ENCODE data around the gene RMDN2.

RMDN2 gene

DNA sequence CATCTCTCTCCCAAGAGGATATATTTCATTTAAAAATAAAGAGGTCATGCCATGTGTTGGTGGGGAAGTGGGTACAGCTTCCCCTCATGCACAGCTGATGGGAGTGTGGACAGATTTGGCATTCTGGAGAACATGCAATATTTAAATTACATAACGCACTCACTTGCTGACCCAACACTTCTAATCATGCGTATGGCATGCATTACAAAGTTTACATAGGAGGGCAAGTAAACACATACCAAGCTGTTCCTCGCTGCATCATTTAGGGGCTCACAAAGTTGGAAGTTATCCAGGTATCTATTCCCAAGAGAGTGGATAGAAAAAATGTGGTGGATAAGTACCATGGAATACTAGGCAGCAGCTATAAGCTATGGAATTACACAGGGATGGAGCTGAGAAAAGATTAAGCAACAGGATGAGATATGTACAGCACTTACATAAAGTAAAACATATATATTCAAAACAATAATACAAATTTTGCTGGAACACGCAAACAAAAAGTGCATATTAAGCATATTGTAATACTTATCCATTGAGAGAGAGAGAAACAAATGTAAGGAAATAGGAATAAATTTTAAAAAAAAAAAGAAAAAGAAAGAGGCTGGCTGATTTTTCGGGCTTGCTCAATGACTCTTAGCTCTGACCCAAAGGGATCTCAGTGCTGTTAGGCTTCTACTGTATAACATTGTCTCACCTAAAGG, 139.9 kb downstream of the RMDN2 start:
- DNase-seq (ENCODE audit: low spot score): no peak
- in situ Hi-C loops (cut with MboI; ENCODE audit: low pct_unique_long_range_greater_than_20kb, low sequenced_read_pairs, unreplicated experiment): no loop called here
- TF ChIP-seq, protein P1, sequence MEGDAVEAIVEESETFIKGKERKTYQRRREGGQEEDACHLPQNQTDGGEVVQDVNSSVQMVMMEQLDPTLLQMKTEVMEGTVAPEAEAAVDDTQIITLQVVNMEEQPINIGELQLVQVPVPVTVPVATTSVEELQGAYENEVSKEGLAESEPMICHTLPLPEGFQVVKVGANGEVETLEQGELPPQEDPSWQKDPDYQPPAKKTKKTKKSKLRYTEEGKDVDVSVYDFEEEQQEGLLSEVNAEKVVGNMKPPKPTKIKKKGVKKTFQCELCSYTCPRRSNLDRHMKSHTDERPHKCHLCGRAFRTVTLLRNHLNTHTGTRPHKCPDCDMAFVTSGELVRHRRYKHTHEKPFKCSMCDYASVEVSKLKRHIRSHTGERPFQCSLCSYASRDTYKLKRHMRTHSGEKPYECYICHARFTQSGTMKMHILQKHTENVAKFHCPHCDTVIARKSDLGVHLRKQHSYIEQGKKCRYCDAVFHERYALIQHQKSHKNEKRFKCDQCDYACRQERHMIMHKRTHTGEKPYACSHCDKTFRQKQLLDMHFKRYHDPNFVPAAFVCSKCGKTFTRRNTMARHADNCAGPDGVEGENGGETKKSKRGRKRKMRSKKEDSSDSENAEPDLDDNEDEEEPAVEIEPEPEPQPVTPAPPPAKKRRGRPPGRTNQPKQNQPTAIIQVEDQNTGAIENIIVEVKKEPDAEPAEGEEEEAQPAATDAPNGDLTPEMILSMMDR (IDR thresholded peaks at IDR 0.05; ENCODE audit: extremely low read depth, insufficient read depth, missing control alignments): no peak

DNA sequence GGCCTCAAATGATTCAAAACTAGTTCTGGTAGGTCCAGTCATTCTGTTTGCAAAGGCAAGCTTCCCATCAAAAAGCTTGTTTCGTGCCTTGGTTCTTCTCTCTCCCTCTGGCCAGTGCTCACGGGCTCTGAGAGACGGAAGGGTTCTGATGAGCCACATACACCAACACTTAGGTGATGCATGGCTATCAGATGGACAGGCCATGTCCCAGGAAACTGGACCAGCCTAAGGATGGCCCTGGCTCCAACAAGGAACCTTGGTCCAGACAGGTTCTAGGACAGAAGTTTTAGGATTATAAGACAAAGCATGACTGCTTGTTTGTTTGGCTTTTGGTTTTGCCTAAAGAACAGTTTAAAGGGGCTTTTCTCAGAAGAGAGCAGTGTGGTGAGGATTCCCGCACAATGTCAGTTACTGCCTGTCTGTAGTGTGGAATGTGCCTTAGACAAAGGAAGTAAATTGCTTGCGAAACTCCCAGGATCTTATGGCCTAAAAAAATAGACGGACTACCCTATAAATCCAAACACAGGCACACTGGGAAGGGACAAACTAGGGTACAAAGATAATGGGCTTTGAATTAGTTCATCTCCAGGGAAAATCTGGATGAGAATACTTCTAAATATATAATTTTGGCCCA, 140.5 kb downstream of the RMDN2 start:
- TF ChIP-seq, protein P1 (IDR thresholded peaks at IDR 0.05; ENCODE audit: extremely low read depth, insufficient read depth, missing control alignments): no peak
- in situ Hi-C loops (cut with MboI; ENCODE audit: low pct_unique_long_range_greater_than_20kb, low sequenced_read_pairs, unreplicated experiment): no loop called here

DNA sequence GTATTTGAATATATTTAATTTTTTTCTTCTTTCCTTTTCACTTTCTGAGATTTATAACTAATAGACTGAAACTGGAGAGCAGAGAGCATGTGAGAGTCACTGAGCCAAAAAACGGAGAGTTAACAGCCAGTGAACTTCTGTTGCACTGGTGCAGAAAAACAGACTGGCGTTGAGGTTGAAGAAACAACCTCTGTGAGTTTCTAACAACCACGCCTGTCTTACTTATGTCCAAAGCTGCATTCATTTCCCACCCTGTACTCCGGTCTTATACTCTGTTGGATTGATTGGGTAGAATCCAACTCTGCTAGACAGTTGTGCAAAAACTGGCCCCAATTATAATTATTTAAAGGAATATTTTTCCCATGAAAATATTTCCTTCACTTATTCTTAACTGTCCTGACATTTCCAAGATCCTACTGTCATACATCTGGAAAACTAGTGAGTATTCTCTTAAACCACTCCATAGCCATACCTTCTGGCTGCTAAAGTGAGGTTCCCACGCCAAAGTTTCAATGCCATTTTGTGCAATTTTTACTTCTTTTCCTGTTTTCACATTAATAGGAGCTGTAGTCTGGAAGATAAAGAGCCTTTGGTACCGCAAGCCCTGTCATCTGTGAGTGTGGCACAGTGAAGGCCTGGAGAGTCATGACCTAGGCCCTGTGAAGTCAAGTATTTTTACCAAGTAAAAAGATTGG, 141.5 kb downstream of the RMDN2 start:
- in situ Hi-C loops (cut with MboI; ENCODE audit: low pct_unique_long_range_greater_than_20kb, low sequenced_read_pairs, unreplicated experiment): no loop called here
- TF ChIP-seq, protein P1 (IDR thresholded peaks at IDR 0.05; ENCODE audit: extremely low read depth, insufficient read depth, missing control alignments): no peak
- DNase-seq (ENCODE audit: low spot score): peak; percentile 23

More for the DNA sequence above, 140.5 kb downstream of the RMDN2 start:
- DNase-seq (ENCODE audit: low spot score): no peak
